Gastrocnemius medialis (tissue), 4 donors: Measurements from ENCODE around the gene DPP4.

Experiments used
- POLR2A ChIP-seq, 2 donors: fragments of 450-650 bp; IDR thresholded peaks; one replicate each; pipeline ENCODE4 v1.6.1; 2017; ENCODE audit warnings: antibody characterized with exemption in 2 of 2, mild to moderate bottlenecking in 2 of 2, moderate library complexity in 2 of 2
- TF ChIP-seq, protein P1 (sequence below), 5 experiments: fragments of 450-650 bp in 3 of 5; fragments of 200-600 bp in 2 of 5; sonication (generic) in 2 of 5; IDR thresholded peaks in 4 of 5; conservative IDR thresholded peaks in 1 of 5; 1 replicate in 4 of 5; 2 replicates in 1 of 5; pipeline ENCODE4 v1.5.1; 2016 to 2019; ENCODE audit warnings: antibody characterized with exemption in 5 of 5, mild to moderate bottlenecking in 3 of 5, moderate library complexity in 3 of 5

- no peak for TF ChIP-seq POLR2A (IDR thresholded peaks at IDR 0.05)
- TF ChIP-seq, protein P1, sequence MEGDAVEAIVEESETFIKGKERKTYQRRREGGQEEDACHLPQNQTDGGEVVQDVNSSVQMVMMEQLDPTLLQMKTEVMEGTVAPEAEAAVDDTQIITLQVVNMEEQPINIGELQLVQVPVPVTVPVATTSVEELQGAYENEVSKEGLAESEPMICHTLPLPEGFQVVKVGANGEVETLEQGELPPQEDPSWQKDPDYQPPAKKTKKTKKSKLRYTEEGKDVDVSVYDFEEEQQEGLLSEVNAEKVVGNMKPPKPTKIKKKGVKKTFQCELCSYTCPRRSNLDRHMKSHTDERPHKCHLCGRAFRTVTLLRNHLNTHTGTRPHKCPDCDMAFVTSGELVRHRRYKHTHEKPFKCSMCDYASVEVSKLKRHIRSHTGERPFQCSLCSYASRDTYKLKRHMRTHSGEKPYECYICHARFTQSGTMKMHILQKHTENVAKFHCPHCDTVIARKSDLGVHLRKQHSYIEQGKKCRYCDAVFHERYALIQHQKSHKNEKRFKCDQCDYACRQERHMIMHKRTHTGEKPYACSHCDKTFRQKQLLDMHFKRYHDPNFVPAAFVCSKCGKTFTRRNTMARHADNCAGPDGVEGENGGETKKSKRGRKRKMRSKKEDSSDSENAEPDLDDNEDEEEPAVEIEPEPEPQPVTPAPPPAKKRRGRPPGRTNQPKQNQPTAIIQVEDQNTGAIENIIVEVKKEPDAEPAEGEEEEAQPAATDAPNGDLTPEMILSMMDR (IDR thresholded peaks at IDR 0.05 in 4 of 5, conservative IDR thresholded peaks at IDR 0.05 in 1 of 5) = no peak
Observed at GRCh38 chr2:161980976-161981375, 93.0 kb downstream of the DPP4 start.
